ENCODE results near the gene SLCO3A1.

SLCO3A1 gene

GRCh38 chr15:92033314-92033713, 179.8 kb downstream of the SLCO3A1 start:
- DNase-seq (ENCODE audit: low read depth): no peak
- TF ChIP-seq, protein P1, sequence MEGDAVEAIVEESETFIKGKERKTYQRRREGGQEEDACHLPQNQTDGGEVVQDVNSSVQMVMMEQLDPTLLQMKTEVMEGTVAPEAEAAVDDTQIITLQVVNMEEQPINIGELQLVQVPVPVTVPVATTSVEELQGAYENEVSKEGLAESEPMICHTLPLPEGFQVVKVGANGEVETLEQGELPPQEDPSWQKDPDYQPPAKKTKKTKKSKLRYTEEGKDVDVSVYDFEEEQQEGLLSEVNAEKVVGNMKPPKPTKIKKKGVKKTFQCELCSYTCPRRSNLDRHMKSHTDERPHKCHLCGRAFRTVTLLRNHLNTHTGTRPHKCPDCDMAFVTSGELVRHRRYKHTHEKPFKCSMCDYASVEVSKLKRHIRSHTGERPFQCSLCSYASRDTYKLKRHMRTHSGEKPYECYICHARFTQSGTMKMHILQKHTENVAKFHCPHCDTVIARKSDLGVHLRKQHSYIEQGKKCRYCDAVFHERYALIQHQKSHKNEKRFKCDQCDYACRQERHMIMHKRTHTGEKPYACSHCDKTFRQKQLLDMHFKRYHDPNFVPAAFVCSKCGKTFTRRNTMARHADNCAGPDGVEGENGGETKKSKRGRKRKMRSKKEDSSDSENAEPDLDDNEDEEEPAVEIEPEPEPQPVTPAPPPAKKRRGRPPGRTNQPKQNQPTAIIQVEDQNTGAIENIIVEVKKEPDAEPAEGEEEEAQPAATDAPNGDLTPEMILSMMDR (conservative IDR thresholded peaks at IDR 0.05; ENCODE audit: low read depth, low read length): no peak
- H3K4me3 ChIP-seq (ENCODE audit: low read length): no peak overlapping the region

GRCh38 chr15:92033723-92034122, 180.2 kb downstream of the SLCO3A1 start:
- no peak for DNase-seq (ENCODE audit: low read depth)

DNA sequence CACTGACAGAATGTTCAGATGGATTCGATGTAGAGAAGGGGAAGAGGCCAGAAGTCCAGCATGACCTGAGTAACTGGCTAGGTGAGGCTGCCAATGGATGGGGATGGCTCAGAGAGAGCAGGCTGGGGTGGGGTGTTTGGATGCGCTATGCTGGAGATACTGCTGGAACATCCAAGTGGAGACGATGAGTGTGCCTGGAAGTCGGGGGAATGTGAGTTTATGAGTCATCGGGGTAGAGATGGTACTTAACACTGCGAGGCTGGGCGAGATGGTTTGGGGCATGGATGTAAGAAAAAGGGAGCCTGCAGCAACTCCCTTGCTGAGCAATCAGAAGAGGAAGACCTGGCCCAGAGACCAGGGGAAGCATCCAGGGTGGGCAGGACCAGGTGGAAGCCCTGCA, 180.7 kb downstream of the SLCO3A1 start:
- no peak for DNase-seq (ENCODE audit: low read depth)
- no peak overlapping the region for H3K4me3 ChIP-seq (ENCODE audit: low read length)
- TF ChIP-seq, protein P1 (conservative IDR thresholded peaks at IDR 0.05; ENCODE audit: low read depth, low read length): no peak

More at GRCh38 chr15:92033723-92034122, 180.2 kb downstream of the SLCO3A1 start:
- peak overlapping the region; percentile 15 for H3K4me3 ChIP-seq (ENCODE audit: low read length)
- TF ChIP-seq, protein P1 (conservative IDR thresholded peaks at IDR 0.05; ENCODE audit: low read depth, low read length): no peak

DNA sequence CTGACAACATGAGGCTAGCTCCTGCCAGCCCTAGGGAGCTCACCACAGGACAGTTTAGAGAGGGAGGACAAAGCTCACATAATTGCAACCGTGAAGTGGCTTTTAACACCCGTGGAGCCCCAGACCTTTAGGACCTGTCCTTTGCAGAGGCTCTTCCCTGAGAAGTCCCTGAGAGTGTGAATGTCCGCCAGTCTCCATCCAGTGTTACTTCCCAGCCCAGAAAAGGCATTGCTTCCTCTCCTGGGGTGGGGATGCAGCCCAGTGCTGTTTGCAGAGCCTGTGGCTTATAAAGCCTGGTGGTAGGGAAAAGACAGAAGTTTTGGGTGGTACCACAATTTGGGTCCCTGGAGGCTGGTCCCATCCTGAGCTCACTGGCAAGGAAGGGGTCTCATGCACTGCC, 182.0 kb downstream of the SLCO3A1 start:
- H3K4me3 ChIP-seq (ENCODE audit: low read length): no peak overlapping the region
- TF ChIP-seq, protein P1 (conservative IDR thresholded peaks at IDR 0.05; ENCODE audit: low read depth, low read length): no peak
- DNase-seq (ENCODE audit: low read depth): no peak

GRCh38 chr15:92035961-92036360, 182.5 kb downstream of the SLCO3A1 start:
- no peak for DNase-seq (ENCODE audit: low read depth)
- no peak overlapping the region for H3K4me3 ChIP-seq (ENCODE audit: low read length)
- TF ChIP-seq, protein P1 (conservative IDR thresholded peaks at IDR 0.05; ENCODE audit: low read depth, low read length): no peak

GRCh38 chr15:92037491-92037890, 184.0 kb downstream of the SLCO3A1 start:
- peak; percentile 2 for DNase-seq (ENCODE audit: low read depth)
- TF ChIP-seq, protein P1 (conservative IDR thresholded peaks at IDR 0.05; ENCODE audit: low read depth, low read length): no peak
- no peak overlapping the region for H3K4me3 ChIP-seq (ENCODE audit: low read length)

DNA sequence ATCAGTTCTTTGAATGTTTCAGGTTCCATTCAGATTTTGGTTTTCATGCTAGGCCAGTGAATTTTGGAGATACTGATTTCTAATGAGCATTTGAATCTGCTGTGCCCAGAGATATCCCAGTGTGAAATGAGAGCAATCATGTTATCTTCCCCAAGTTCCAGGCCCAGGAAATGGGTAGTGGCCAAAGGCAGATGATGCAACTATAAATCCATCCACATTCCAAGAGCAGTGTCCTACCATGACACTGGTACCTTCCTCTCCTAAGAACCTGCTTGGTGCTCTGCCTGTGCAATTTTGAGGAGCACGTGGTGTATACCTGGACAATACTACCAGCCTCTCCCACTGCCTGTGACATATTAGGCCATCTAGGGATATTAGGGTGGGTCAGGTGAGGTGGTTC, 186.8 kb downstream of the SLCO3A1 start:
- TF ChIP-seq, protein P1 (conservative IDR thresholded peaks at IDR 0.05; ENCODE audit: low read depth, low read length): no peak
- DNase-seq (ENCODE audit: low read depth): no peak
- no peak overlapping the region for H3K4me3 ChIP-seq (ENCODE audit: low read length)

Measured in retinal pigment epithelial cell (primary cell).